ENCODE measurements around the gene P2RX1. TPM values are rescaled to one million over a fixed set of nuclear protein-coding genes. Genes with fewer than 3 reads are reported as not detected.

P2RX1 gene
- total and polyA plus RNA-seq, 4 donors: 0.44 to 5.2 (median 0.64) TPM

- no peak for TF ChIP-seq EGR1 (IDR thresholded peaks at IDR 0.05; ENCODE audit: low read depth in 2 of 2)
- TF ChIP-seq SP1 (IDR thresholded peaks at IDR 0.05): no peak
Observed at GRCh38 chr17:3905017-3905520, 11.2 kb downstream of the P2RX1 start (continued).

- Histone ChIP-seq H3K36me3 (ENCODE audit: control insufficient read depth in 4 of 4, insufficient read depth in 3 of 4, low read depth in 1 of 4, low read length in 3 of 4) (no peaks in the 10 kb centered on the region), H3K9me3 (ENCODE audit: control insufficient read depth in 4 of 4, low read length in 3 of 4) (no peaks in the 10 kb centered on the region), H3K9ac (ENCODE audit: low read depth in 1 of 2, low read length in 2 of 2) (no peak overlapping the region), H3K4me3 (ENCODE audit: low read depth in 1 of 3, low read length in 3 of 3) (no peak overlapping the region), H3K4me1 (ENCODE audit: control insufficient read depth in 4 of 4, insufficient read depth in 4 of 4, low read length in 3 of 4) (no peaks in the 10 kb centered on the region), H3K27me3 (ENCODE audit: control insufficient read depth in 4 of 4, insufficient read depth in 4 of 4, low read length in 3 of 4) (no peaks in the 10 kb centered on the region), H3K27ac (ENCODE audit: low read depth in 1 of 2, low read length in 2 of 2) (no peak overlapping the region)
- 82% methylated on average over 15 of the region's 15 CpGs for WGBS
- TF ChIP-seq FOXA1 (IDR thresholded peaks at IDR 0.05) (no peak), HNF4G (IDR thresholded peaks at IDR 0.05) (no peak), FOXA2 (IDR thresholded peaks at IDR 0.05) (no peak), NR2F2 (IDR thresholded peaks at IDR 0.05) (no peak), ZBTB33 (IDR thresholded peaks at IDR 0.05) (no peak), MAX (IDR thresholded peaks at IDR 0.05) (no peak), ATF3 (IDR thresholded peaks at IDR 0.05) (no peak), SP1 (IDR thresholded peaks at IDR 0.05) (no peak), RAD21 (IDR thresholded peaks at IDR 0.05) (no peak), YY1 (IDR thresholded peaks at IDR 0.05) (no peak), EGR1 (IDR thresholded peaks at IDR 0.05; ENCODE audit: low read depth in 2 of 2) (no peak), TAF1 (conservative IDR thresholded peaks at IDR 0.05) (no peak), REST (IDR thresholded peaks at IDR 0.05) (no peak), GABPA (IDR thresholded peaks at IDR 0.05 in 1 of 2, conservative IDR thresholded peaks at IDR 0.05 in 1 of 2) (no peak), RXRA (IDR thresholded peaks at IDR 0.05) (no peak)
- no peak for DNase-seq (ENCODE audit: low spot score)
Observed at GRCh38 chr17:3904501-3904900, 11.8 kb downstream of the P2RX1 start.

GRCh38 chr17:3903881-3904290 lies 12.4 kb downstream of the P2RX1 start:
- Histone ChIP-seq H3K9me3 (ENCODE audit: control insufficient read depth in 4 of 4, low read length in 3 of 4) (no peaks in the 10 kb centered on the region), H3K4me3 (ENCODE audit: low read depth in 1 of 3, low read length in 3 of 3) (no peak overlapping the region), H3K27ac (ENCODE audit: low read depth in 1 of 2, low read length in 2 of 2) (no peak overlapping the region), H3K36me3 (ENCODE audit: control insufficient read depth in 4 of 4, insufficient read depth in 3 of 4, low read depth in 1 of 4, low read length in 3 of 4) (no peaks in the 10 kb centered on the region), H3K9ac (ENCODE audit: low read depth in 1 of 2, low read length in 2 of 2) (no peak overlapping the region), H3K27me3 (ENCODE audit: control insufficient read depth in 4 of 4, insufficient read depth in 4 of 4, low read length in 3 of 4) (no peaks in the 10 kb centered on the region), H3K4me1 (ENCODE audit: control insufficient read depth in 4 of 4, insufficient read depth in 4 of 4, low read length in 3 of 4) (no peaks in the 10 kb centered on the region)
- DNase-seq (ENCODE audit: low spot score): no peak
- 67% methylated on average over 21 of the region's 21 CpGs for WGBS
- TF ChIP-seq FOXA1 (IDR thresholded peaks at IDR 0.05) (no peak), TAF1 (conservative IDR thresholded peaks at IDR 0.05) (no peak), NR2F2 (IDR thresholded peaks at IDR 0.05) (no peak), FOXA2 (IDR thresholded peaks at IDR 0.05) (no peak), EGR1 (IDR thresholded peaks at IDR 0.05; ENCODE audit: low read depth in 2 of 2) (no peak), CTCF (IDR thresholded peaks at IDR 0.05; ENCODE audit: low read depth, low read length, missing input control) (no peak), MAX (IDR thresholded peaks at IDR 0.05) (no peak), SP1 (IDR thresholded peaks at IDR 0.05) (no peak), ZBTB33 (IDR thresholded peaks at IDR 0.05) (no peak), HNF4A (conservative IDR thresholded peaks at IDR 0.05) (no peak), YY1 (IDR thresholded peaks at IDR 0.05) (no peak), GABPA (IDR thresholded peaks at IDR 0.05 in 1 of 2, conservative IDR thresholded peaks at IDR 0.05 in 1 of 2) (no peak)
